Naive thymus-derived CD4-positive, alpha-beta T cell (primary cell): ENCODE data around the gene C2CD3. TPM values are rescaled to one million over a fixed set of nuclear protein-coding genes. Genes with fewer than 3 reads are reported as not detected.

ENCODE experiments used
- ATAC-seq: fragments of 150-1000 bp; cut with Tn5 transposase; 2 replicates; pipeline ENCODE4 v1.10.0; 2021; ENCODE audit warnings: mild to moderate bottlenecking, moderate library complexity
- CTCF ChIA-PET: fragments of 350-600 bp; sonication (Branson Sonifier 250); formaldehyde crosslinking; loops from one replicate; lab custom pipeline; 2021; ENCODE audit warnings: antibody characterized with exemption; lab: Charles Lee
- POLR2A ChIA-PET: fragments of 350-600 bp; sonication (Branson Sonifier 250); formaldehyde crosslinking; loops from one replicate; lab custom pipeline; 2021; ENCODE audit warnings: antibody characterized with exemption, inconsistent platforms; lab: Charles Lee
- DNase-seq, 9 donors: peaks; one replicate each; pipeline versions ENCODE4 v3.0.0 to v3.0.0-alpha.2; 2020 to 2022; ENCODE audit warnings: mixed read lengths in 1 of 9
- H3K27ac ChIP-seq: one replicate; pipeline ENCODE4 v1.7.0; 2013; ENCODE audit warnings: mild to moderate bottlenecking, low read depth, low read length, moderate library complexity
- H3K27me3 ChIP-seq, 2 donors: one replicate each; pipeline ENCODE4 v1.7.0; 2013; ENCODE audit warnings: low read length in 2 of 2, mild to moderate bottlenecking in 2 of 2, moderate library complexity in 2 of 2; ENCODE audit not compliant: control insufficient read depth in 2 of 2, insufficient read depth in 2 of 2
- H3K36me3 ChIP-seq, 3 experiments: 1 replicate in 2 of 3; 2 replicates in 1 of 3; pipeline ENCODE4 v1.7.0; 2013; ENCODE audit warnings: low read length in 3 of 3, mild to moderate bottlenecking in 3 of 3, moderate library complexity in 1 of 3; ENCODE audit not compliant: insufficient read depth in 3 of 3, control insufficient read depth in 2 of 3
- H3K4me1 ChIP-seq, 2 donors: one replicate each; pipeline ENCODE4 v1.7.0; 2013; ENCODE audit warnings: low read length in 2 of 2, mild to moderate bottlenecking in 2 of 2, moderate library complexity in 1 of 2; ENCODE audit not compliant: control insufficient read depth in 2 of 2, insufficient read depth in 2 of 2
- H3K4me3 ChIP-seq: 2 replicates; pipeline ENCODE4 v1.7.0; 2013; ENCODE audit warnings: mild to moderate bottlenecking, low read length
- H3K9me3 ChIP-seq, 3 experiments: 1 replicate in 2 of 3; 2 replicates in 1 of 3; pipeline ENCODE4 v1.7.0; 2013; ENCODE audit warnings: low read length in 3 of 3; ENCODE audit not compliant: control insufficient read depth in 2 of 3
- H3K27ac Mint-ChIP-seq, 9 donors: one replicate each; pipeline ENCODE4 v1.8.0; 2020 to 2022; ENCODE audit warnings: mixed read lengths in 9 of 9, mild to moderate bottlenecking in 8 of 9, moderate library complexity in 5 of 9, inconsistent platforms in 2 of 9
- H3K27me3 Mint-ChIP-seq, 5 donors: one replicate each; pipeline ENCODE4 v1.8.0; 2021 to 2022; ENCODE audit warnings: mixed read lengths in 5 of 5, mild to moderate bottlenecking in 1 of 5
- H3K36me3 Mint-ChIP-seq, 5 donors: one replicate each; pipeline ENCODE4 v1.8.0; 2020 to 2022; ENCODE audit warnings: mixed read lengths in 5 of 5, mild to moderate bottlenecking in 3 of 5, inconsistent platforms in 1 of 5
- H3K4me1 Mint-ChIP-seq, 7 donors: one replicate each; pipeline ENCODE4 v1.8.0; 2020 to 2022; ENCODE audit warnings: mixed read lengths in 7 of 7, mild to moderate bottlenecking in 3 of 7, inconsistent platforms in 1 of 7
- H3K4me3 Mint-ChIP-seq, 10 donors: one replicate each; pipeline ENCODE4 v1.8.0; 2020 to 2022; ENCODE audit warnings: mild to moderate bottlenecking in 10 of 10, mixed read lengths in 10 of 10, moderate library complexity in 6 of 10, inconsistent platforms in 2 of 10
- H3K9me3 Mint-ChIP-seq, 11 donors: one replicate each; pipeline ENCODE4 v1.8.0; 2020 to 2022; ENCODE audit warnings: mixed read lengths in 11 of 11, mild to moderate bottlenecking in 4 of 11, inconsistent platforms in 1 of 11, moderate library complexity in 1 of 11
- intact Hi-C, 2 donors: fragments of 100-400 bp; cut with micrococcal nuclease; formaldehyde crosslinking; loops; one replicate each; pipeline ENCODE4 v1.15.1; 2023
- polyA plus RNA-seq, 2 donors: library from polyadenylated mRNA; unstranded; fragments of 300-500 nt; fragmentation: Illumina TruSeq; gene quantifications; one replicate each; pipeline ENCODE4 v1.2.3, GENCODE V29; 2021
- total RNA-seq, 6 experiments: library from RNA in 5 of 6; stranded (reverse) in 5 of 6; gene quantifications; 1 replicate in 5 of 6; 2 replicates in 1 of 6; pipeline ENCODE4 v1.2.3 and lab custom pipeline; 2021 to 2026

Gene C2CD3
- total and polyA plus RNA-seq, 7 experiments from 2014 or later: 8.0 to 42.5 (median 34.6) TPM

DNA sequence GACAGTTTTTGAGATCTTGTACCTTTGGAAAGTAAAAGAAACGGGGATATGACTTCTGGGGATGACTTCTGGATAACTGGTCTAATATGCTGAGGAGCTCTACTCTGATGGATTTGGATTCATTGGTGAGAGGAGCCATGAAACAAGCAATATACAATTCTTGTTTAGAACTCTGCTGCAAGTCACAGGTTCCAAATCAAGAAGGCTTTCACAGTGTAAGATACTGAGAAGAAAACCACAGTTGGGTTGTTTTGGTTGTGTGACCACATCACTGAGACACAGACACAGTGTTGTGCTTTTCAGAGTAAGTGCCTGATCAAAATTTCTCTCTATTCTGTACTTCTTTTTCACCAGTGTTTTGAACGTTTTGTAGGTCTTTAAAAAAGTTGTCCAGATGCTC, 175.1 kb downstream of the C2CD3 start:
- H3K4me3 Mint-ChIP-seq: peak overlapping the region; percentile 65 to 92 (median 80)
- peaks cover 33 to 45% of the 10 kb centered on the region in 2 donors for H3K4me1 ChIP-seq

DNA sequence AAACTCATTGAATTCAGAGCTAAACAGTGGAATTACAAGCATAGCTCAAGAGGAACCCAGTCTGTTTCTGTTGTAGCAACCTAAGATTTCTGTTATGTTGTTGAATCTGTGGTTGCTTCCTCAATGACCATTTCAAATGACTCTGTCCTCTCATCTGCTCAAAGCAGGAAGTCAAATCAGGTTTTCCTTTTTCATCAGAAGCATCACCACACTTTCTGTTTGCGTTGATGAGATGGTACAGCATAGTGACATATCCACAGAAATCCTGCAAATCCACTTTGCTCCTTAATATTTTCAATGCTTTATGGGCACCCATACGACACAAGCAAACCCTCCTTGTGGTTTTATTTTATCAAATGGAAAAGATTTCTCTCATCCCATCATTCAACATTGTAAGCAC, 175.6 kb downstream of the C2CD3 start:
- Histone ChIP-seq H3K27ac (peak overlapping the region; percentile 92), H3K27me3 (no peaks in the 10 kb centered on the region), H3K9me3 (no peaks in the 10 kb centered on the region), H3K4me3 (peak overlapping the region; percentile 4), H3K36me3 (no peaks in the 10 kb centered on the region), H3K4me1 (peaks cover 33 to 45% of the 10 kb centered on the region in 2 donors)
- POLR2A ChIA-PET: interaction anchor here (0.6 to 31.1 kb wide), 10 partner anchors 9 to 175 kb away, joined by 3 to 1403 read pairs (median 5); partner anchors contain the start of genes UCP2 and UCP3
- Mint-ChIP-seq H3K36me3 (peaks cover 0 to 10% (median 0%) of the 10 kb centered on the region in 5 donors), H3K4me1 (peaks cover 26 to 81% (median 71%) of the 10 kb centered on the region in 7 donors), H3K27me3 (no peaks in the 10 kb centered on the region), H3K4me3 (peak overlapping the region; percentile 65 to 92 (median 80)), H3K9me3 (peaks cover 0 to 2% (median 0%) of the 10 kb centered on the region in 11 donors), H3K27ac (peak overlapping the region; percentile 93 to 100 (median 97))
- peak; percentile 85 for ATAC-seq
- DNase-seq: peak in 8 of 9 donors; percentile 16 to 93 (median 90)
- intact Hi-C loops: loop anchor here (1.0 to 2.0 kb wide), 10 partner anchors 10 to 176 kb away; partner anchors contain the start of genes C2CD3 (in 1 of the 2) and PPME1 (in 1 of the 2)
- CTCF ChIA-PET: interaction anchor here (0.7 to 3.3 kb wide), 10 partner anchors 10 to 37 kb away, joined by 3 to 24 read pairs (median 6); partner anchors contain the start of gene UCP2

More for the DNA sequence above, 175.1 kb downstream of the C2CD3 start:
- H3K9me3 ChIP-seq: no peaks in the 10 kb centered on the region
- DNase-seq: peak in 8 of 9 donors; percentile 26 to 90 (median 84)
- H3K36me3 Mint-ChIP-seq: peaks cover 0 to 15% (median 3%) of the 10 kb centered on the region in 5 donors
- POLR2A ChIA-PET: interaction anchor here (0.6 to 31.1 kb wide), 9 partner anchors 9 to 42 kb away, joined by 3 to 1403 read pairs (median 5); partner anchors contain the start of genes UCP2 and UCP3
- peaks cover 30 to 77% (median 68%) of the 10 kb centered on the region in 7 donors for H3K4me1 Mint-ChIP-seq
- H3K27ac ChIP-seq: peak overlapping the region; percentile 92
- ATAC-seq: peak; percentile 89
- peaks cover 0 to 2% (median 0%) of the 10 kb centered on the region in 11 donors for H3K9me3 Mint-ChIP-seq
- no peaks in the 10 kb centered on the region for H3K27me3 Mint-ChIP-seq
- H3K4me3 ChIP-seq: peak overlapping the region; percentile 4
- CTCF ChIA-PET: interaction anchor here (1.0 to 3.3 kb wide), 8 partner anchors 9 to 37 kb away, joined by 3 to 24 read pairs (median 8); partner anchors contain the start of gene UCP2
- intact Hi-C loops: loop anchor here (1.0 to 2.0 kb wide), 10 partner anchors 10 to 176 kb away; partner anchors contain the start of genes C2CD3 (in 1 of the 2) and PPME1 (in 1 of the 2)
- peak overlapping the region; percentile 93 to 100 (median 97) for H3K27ac Mint-ChIP-seq
- no peaks in the 10 kb centered on the region for H3K27me3 ChIP-seq
- no peaks in the 10 kb centered on the region for H3K36me3 ChIP-seq

DNA sequence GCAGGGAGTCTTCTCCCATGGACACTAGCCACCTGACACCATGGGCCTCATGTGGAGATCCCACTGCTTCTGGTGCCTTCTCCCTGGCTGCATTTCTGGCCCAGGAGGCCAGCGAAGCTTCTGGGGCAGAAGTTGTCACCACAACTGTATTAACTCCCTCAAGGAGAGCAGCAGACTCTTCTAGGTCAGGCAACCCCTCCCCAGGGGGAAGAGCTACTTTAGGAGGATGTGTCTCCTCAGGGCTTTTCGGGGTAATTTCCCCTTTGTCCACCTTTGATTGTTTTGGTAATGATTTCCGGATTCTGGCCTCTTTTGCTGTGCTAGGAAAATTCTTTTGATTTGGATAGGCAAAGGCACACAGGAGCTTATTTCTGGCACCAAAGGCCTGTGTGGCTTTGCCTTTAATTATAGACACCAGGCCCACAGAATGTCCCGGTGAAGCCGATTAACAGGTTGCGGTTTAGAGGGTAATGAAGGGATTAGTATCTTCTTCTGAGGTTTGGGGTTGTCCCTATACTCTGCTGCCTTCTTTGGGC, 179.3 kb downstream of the C2CD3 start:
- H3K4me3 ChIP-seq: no peak overlapping the region
- peak overlapping the region; percentile 9 to 100 (median 95) for H3K27ac Mint-ChIP-seq
- peak overlapping the region; percentile 25 for H3K27ac ChIP-seq
- DNase-seq: peak in 1 of 9 donors; percentile 17
- intact Hi-C loops: no loop called here
- no peak for ATAC-seq
- H3K27me3 Mint-ChIP-seq: no peaks in the 10 kb centered on the region
- no peaks in the 10 kb centered on the region for H3K36me3 Mint-ChIP-seq
- POLR2A ChIA-PET: interaction anchor here (1.1 to 31.1 kb wide), 3 partner anchors 14 to 20 kb away, joined by 3 to 1403 read pairs (median 4); partner anchors contain the start of gene UCP2
- H3K27me3 ChIP-seq: no peaks in the 10 kb centered on the region
- CTCF ChIA-PET: interaction anchor here (0.7 to 1.2 kb wide), 3 partner anchors 11 to 29 kb away, joined by 3 to 6 read pairs (median 4); no protein-coding TSS in a partner anchor
- no peaks in the 10 kb centered on the region for H3K36me3 ChIP-seq
- peaks cover 25 to 35% of the 10 kb centered on the region in 2 donors for H3K4me1 ChIP-seq
- H3K9me3 Mint-ChIP-seq: no peaks in the 10 kb centered on the region
- peak overlapping the region in 1 of 10 donors; percentile 29 for H3K4me3 Mint-ChIP-seq
- H3K9me3 ChIP-seq: no peaks in the 10 kb centered on the region
- H3K4me1 Mint-ChIP-seq: peaks cover 11 to 63% (median 48%) of the 10 kb centered on the region in 7 donors

DNA sequence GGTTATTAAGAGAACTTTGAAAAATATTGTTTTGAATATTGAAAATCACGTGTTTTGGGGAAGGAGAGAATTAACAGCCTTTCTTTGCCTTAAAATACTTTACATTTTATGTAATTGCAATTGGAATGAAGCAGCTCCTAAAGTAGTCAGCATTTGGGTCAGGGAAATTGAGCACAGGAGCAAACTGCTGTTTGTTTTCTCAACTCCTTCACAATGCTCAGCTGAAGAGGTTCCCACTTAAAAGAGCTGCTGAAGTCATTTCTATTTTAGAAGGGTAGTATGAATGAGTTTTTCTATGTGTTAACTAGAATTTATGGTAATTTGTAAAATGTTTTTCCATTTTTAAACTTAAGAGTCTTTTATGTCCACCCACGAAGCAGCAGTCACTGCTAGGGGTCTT, 180.1 kb downstream of the C2CD3 start:
- Histone ChIP-seq H3K9me3 (no peaks in the 10 kb centered on the region), H3K36me3 (no peaks in the 10 kb centered on the region), H3K27ac (no peak overlapping the region), H3K4me1 (peaks cover 17 to 27% of the 10 kb centered on the region in 2 donors), H3K4me3 (no peak overlapping the region), H3K27me3 (no peaks in the 10 kb centered on the region)
- intact Hi-C loops: no loop called here
- Mint-ChIP-seq H3K36me3 (no peaks in the 10 kb centered on the region), H3K27me3 (no peaks in the 10 kb centered on the region), H3K4me3 (peak overlapping the region in 2 of 10 donors; percentile 14 to 42), H3K4me1 (peaks cover 10 to 55% (median 40%) of the 10 kb centered on the region in 7 donors), H3K27ac (peak overlapping the region in 8 of 9 donors; percentile 44 to 100 (median 96)), H3K9me3 (no peaks in the 10 kb centered on the region)
- CTCF ChIA-PET: interaction anchor here (0.6 to 1.2 kb wide), 4 partner anchors 12 to 29 kb away, joined by 4 to 6 read pairs (median 4); no protein-coding TSS in a partner anchor
- POLR2A ChIA-PET: interaction anchor here (1.2 to 31.1 kb wide), 2 partner anchors 14 to 16 kb away, joined by 3 to 1403 read pairs; partner anchors contain the start of gene UCP2
- DNase-seq: no peak
- ATAC-seq: no peak

- H3K27ac Mint-ChIP-seq: no peak overlapping the region
- intact Hi-C loops: loop anchor here in 1 of 2 donors (10.0 kb wide), 1 partner anchor 506 kb away; the partner anchor contains the start of gene LIPT2
- CTCF ChIA-PET: interaction anchor here (0.8 kb wide), 1 partner anchor 9 kb away, joined by 3 read pairs; no protein-coding TSS in a partner anchor
- H3K36me3 Mint-ChIP-seq: no peaks in the 10 kb centered on the region
- no peak overlapping the region for H3K27ac ChIP-seq
- H3K4me1 ChIP-seq: peaks cover 3 to 20% of the 10 kb centered on the region in 2 donors
- POLR2A ChIA-PET: interaction anchor here (31.1 kb wide), 1 partner anchor 14 kb away, joined by 1403 read pairs; the partner anchor contains the start of gene UCP2
- no peaks in the 10 kb centered on the region for H3K27me3 ChIP-seq
- H3K27me3 Mint-ChIP-seq: no peaks in the 10 kb centered on the region
- no peak for ATAC-seq
- no peaks in the 10 kb centered on the region for H3K36me3 ChIP-seq
- H3K4me1 Mint-ChIP-seq: peaks cover 11 to 56% (median 35%) of the 10 kb centered on the region in 7 donors
- no peaks in the 10 kb centered on the region for H3K9me3 Mint-ChIP-seq
- no peak overlapping the region for H3K4me3 ChIP-seq
- DNase-seq: no peak
- no peaks in the 10 kb centered on the region for H3K9me3 ChIP-seq
- H3K4me3 Mint-ChIP-seq: no peak overlapping the region
Observed at GRCh38 chr11:73989156-73989555, 181.6 kb downstream of the C2CD3 start.

- Mint-ChIP-seq H3K36me3 (peaks cover 0 to 2% (median 0%) of the 10 kb centered on the region in 5 donors), H3K27me3 (no peaks in the 10 kb centered on the region), H3K4me1 (peaks cover 16 to 57% (median 43%) of the 10 kb centered on the region in 7 donors), H3K27ac (peak overlapping the region in 2 of 9 donors; percentile 10 to 64), H3K9me3 (no peaks in the 10 kb centered on the region), H3K4me3 (no peak overlapping the region)
- H3K27me3 ChIP-seq: no peaks in the 10 kb centered on the region
- H3K36me3 ChIP-seq: no peaks in the 10 kb centered on the region
- POLR2A ChIA-PET: interaction anchor here (0.7 to 31.1 kb wide), 3 partner anchors 3 to 236 kb away, joined by 3 to 1403 read pairs (median 1403); partner anchors contain the start of gene UCP2
- peaks cover 8 to 17% of the 10 kb centered on the region in 2 donors for H3K4me1 ChIP-seq
- no peak overlapping the region for H3K27ac ChIP-seq
- intact Hi-C loops: loop anchor here in 1 of 2 donors (10.0 kb wide), 1 partner anchor 507 kb away; the partner anchor contains the start of gene LIPT2
- CTCF ChIA-PET: interaction anchor here (0.6 to 0.7 kb wide), 2 partner anchors 22 to 28 kb away, joined by 3 to 9 read pairs; no protein-coding TSS in a partner anchor
- DNase-seq: no peak
- H3K9me3 ChIP-seq: no peaks in the 10 kb centered on the region
- no peak for ATAC-seq
- no peak overlapping the region for H3K4me3 ChIP-seq
Observed at GRCh38 chr11:73988227-73988626, 182.6 kb downstream of the C2CD3 start.
